GDM1 (cell line): ENCODE data around the gene RTCB.

ENCODE experiments used
- DNase-seq: peaks from one replicate; lab custom pipeline; 2025; lab: John Stamatoyannopoulos, UW

Gene RTCB

GRCh38 chr22:32339190-32340012 is 72.6 kb downstream of the RTCB start:
- DNase-seq = no peak

GRCh38 chr22:32338757-32339156 is 73.3 kb downstream of the RTCB start:
- DNase-seq = no peak
